ENCODE measurements around the gene NAALADL2. TPM values are rescaled to one million over a fixed set of nuclear protein-coding genes. Genes with fewer than 3 reads are reported as not detected.
"Not testable (repeated sequence)": the region's sequence is repeated elsewhere in the genome, so short reads cannot be mapped to it uniquely, and the experiment has no call there.

The NAALADL2 gene
- total RNA-seq, 1 experiment from 2014 or later, result 3.1 TPM

- H3K4me3 ChIP-seq, result no peak overlapping the region
- peaks cover 23% of the 10 kb centered on the region for H3K4me1 ChIP-seq
- DNase-seq, result peak in 1 of 2 experiments; percentile 15
- H3K27ac ChIP-seq, result no peak overlapping the region
- H3K36me3 ChIP-seq, result no peaks in the 10 kb centered on the region
- no peaks in the 10 kb centered on the region for H3K9me3 ChIP-seq (replicated peaks)
- no peaks in the 10 kb centered on the region for H3K27me3 ChIP-seq
Measured at GRCh38 chr3:175146258-175146657, 287.1 kb downstream of the NAALADL2 start.

- Histone ChIP-seq H3K27me3 (no peaks in the 10 kb centered on the region), H3K9me3 (replicated peaks) (no peaks in the 10 kb centered on the region), H3K4me1 (peaks cover 28% of the 10 kb centered on the region), H3K27ac (peak overlapping the region; percentile 57), H3K4me3 (no peak overlapping the region), H3K36me3 (no peaks in the 10 kb centered on the region)
- DNase-seq, result peak; percentile 97 to 99
Measured at GRCh38 chr3:175149675-175150074, 290.5 kb downstream of the NAALADL2 start.

- peak overlapping the region; percentile 57 for H3K27ac ChIP-seq
- H3K27me3 ChIP-seq, result no peaks in the 10 kb centered on the region
- DNase-seq, result peak in 1 of 2 experiments; percentile 51
- H3K9me3 ChIP-seq (replicated peaks), result no peaks in the 10 kb centered on the region
- peaks cover 28% of the 10 kb centered on the region for H3K4me1 ChIP-seq
- H3K4me3 ChIP-seq, result no peak overlapping the region
- H3K36me3 ChIP-seq, result no peaks in the 10 kb centered on the region
Measured at GRCh38 chr3:175150812-175151401, 291.8 kb downstream of the NAALADL2 start.

GRCh38 chr3:175153595-175153994 is 294.5 kb downstream of the NAALADL2 start:
- Histone ChIP-seq H3K36me3 (no peaks in the 10 kb centered on the region), H3K4me1 (peaks cover 28% of the 10 kb centered on the region), H3K4me3 (no peak overlapping the region), H3K27ac (no peak overlapping the region), H3K27me3 (no peaks in the 10 kb centered on the region), H3K9me3 (replicated peaks) (no peaks in the 10 kb centered on the region)
- no peak for DNase-seq

- H3K4me3 ChIP-seq, result no peak overlapping the region
- no peaks in the 10 kb centered on the region for H3K36me3 ChIP-seq
- H3K4me1 ChIP-seq, result peaks cover 15% of the 10 kb centered on the region
- no peaks in the 10 kb centered on the region for H3K9me3 ChIP-seq (replicated peaks)
- H3K27me3 ChIP-seq, result no peaks in the 10 kb centered on the region
- no peak for DNase-seq
- H3K27ac ChIP-seq, result no peak overlapping the region
Measured at GRCh38 chr3:175155172-175155571, 296.0 kb downstream of the NAALADL2 start.

- DNase-seq, result no peak
- H3K27me3 ChIP-seq, result no peaks in the 10 kb centered on the region
- no peak overlapping the region for H3K4me3 ChIP-seq
- no peaks in the 10 kb centered on the region for H3K4me1 ChIP-seq
- no peak overlapping the region for H3K27ac ChIP-seq
- no peaks in the 10 kb centered on the region for H3K36me3 ChIP-seq
- H3K9me3 ChIP-seq (replicated peaks), result no peaks in the 10 kb centered on the region; the same call in 1 of the 2 replicates
Measured at GRCh38 chr3:175159202-175159601, 300.1 kb downstream of the NAALADL2 start.

- no peaks in the 10 kb centered on the region for H3K4me1 ChIP-seq
- H3K4me3 ChIP-seq, result no peak overlapping the region
- no peaks in the 10 kb centered on the region for H3K36me3 ChIP-seq
- H3K27ac ChIP-seq, result no peak overlapping the region
- no peaks in the 10 kb centered on the region; the same call in 1 of the 2 replicates for H3K9me3 ChIP-seq (replicated peaks)
- no peak for DNase-seq
- no peaks in the 10 kb centered on the region for H3K27me3 ChIP-seq
Measured at GRCh38 chr3:175161291-175161690, 302.2 kb downstream of the NAALADL2 start.

- Histone ChIP-seq H3K27me3 (no peaks in the 10 kb centered on the region), H3K27ac (no peak overlapping the region), H3K9me3 (replicated peaks) (no peaks in the 10 kb centered on the region; the same call in 1 of the 2 replicates), H3K36me3 (no peaks in the 10 kb centered on the region), H3K4me3 (no peak overlapping the region), H3K4me1 (no peaks in the 10 kb centered on the region; the same call in 1 of the 2 replicates)
- no peak for DNase-seq
Measured at GRCh38 chr3:175163686-175164085, 304.6 kb downstream of the NAALADL2 start.

GRCh38 chr3:175173117-175173516 is 314.0 kb downstream of the NAALADL2 start:
- H3K27ac ChIP-seq; DNase-seq; H3K36me3 ChIP-seq; H3K9me3 ChIP-seq (replicated peaks); H3K4me3 ChIP-seq; H3K27me3 ChIP-seq; H3K4me1 ChIP-seq: not testable (repeated sequence)

- no peak overlapping the region for H3K27ac ChIP-seq
- H3K4me1 ChIP-seq, result no peaks in the 10 kb centered on the region
- DNase-seq, result no peak
- H3K27me3 ChIP-seq, result no peaks in the 10 kb centered on the region
- no peaks in the 10 kb centered on the region for H3K9me3 ChIP-seq (replicated peaks)
- no peaks in the 10 kb centered on the region for H3K36me3 ChIP-seq
- H3K4me3 ChIP-seq, result no peak overlapping the region
Measured at GRCh38 chr3:175176556-175176955, 317.4 kb downstream of the NAALADL2 start.

GRCh38 chr3:175179055-175179454 is 319.9 kb downstream of the NAALADL2 start:
- Histone ChIP-seq H3K4me1 (no peaks in the 10 kb centered on the region), H3K27me3 (no peaks in the 10 kb centered on the region), H3K27ac (no peak overlapping the region), H3K9me3 (replicated peaks) (no peaks in the 10 kb centered on the region), H3K4me3 (no peak overlapping the region), H3K36me3 (no peaks in the 10 kb centered on the region)
- no peak for DNase-seq

- Histone ChIP-seq H3K27me3 (no peaks in the 10 kb centered on the region), H3K27ac (no peak overlapping the region), H3K4me1 (peaks cover 4% of the 10 kb centered on the region; the same call in 1 of the 2 replicates), H3K4me3 (no peak overlapping the region), H3K9me3 (replicated peaks) (0 out of 2 replicates have a peak, but pooled peaks cover 4% of the 10 kb centered on the region), H3K36me3 (no peaks in the 10 kb centered on the region)
- no peak for DNase-seq
Measured at GRCh38 chr3:175184392-175184791, 325.3 kb downstream of the NAALADL2 start.

- Histone ChIP-seq H3K4me3 (no peak overlapping the region), H3K4me1 (peaks cover 4% of the 10 kb centered on the region; the same call in 1 of the 2 replicates), H3K9me3 (replicated peaks) (0 out of 2 replicates have a peak, but pooled peaks cover 4% of the 10 kb centered on the region), H3K36me3 (no peaks in the 10 kb centered on the region), H3K27ac (no peak overlapping the region), H3K27me3 (no peaks in the 10 kb centered on the region)
- DNase-seq, result peak in 1 of 2 experiments; percentile 32
Measured at GRCh38 chr3:175185903-175186302, 326.8 kb downstream of the NAALADL2 start.

- DNase-seq, result no peak
- Histone ChIP-seq H3K4me1 (peaks cover 7% of the 10 kb centered on the region), H3K4me3 (no peak overlapping the region), H3K27me3 (no peaks in the 10 kb centered on the region), H3K27ac (no peak overlapping the region), H3K9me3 (replicated peaks) (0 out of 2 replicates have a peak, but pooled peaks cover 4% of the 10 kb centered on the region), H3K36me3 (no peaks in the 10 kb centered on the region)
Measured at GRCh38 chr3:175186511-175186910, 327.4 kb downstream of the NAALADL2 start.

- no peaks in the 10 kb centered on the region for H3K36me3 ChIP-seq
- DNase-seq, result no peak
- no peak overlapping the region for H3K27ac ChIP-seq
- no peaks in the 10 kb centered on the region for H3K27me3 ChIP-seq
- peaks cover 7% of the 10 kb centered on the region for H3K4me1 ChIP-seq
- no peak overlapping the region for H3K4me3 ChIP-seq
- 0 out of 2 replicates have a peak, but pooled peaks cover 4% of the 10 kb centered on the region for H3K9me3 ChIP-seq (replicated peaks)
Measured at GRCh38 chr3:175187586-175187985, 328.5 kb downstream of the NAALADL2 start.

GRCh38 chr3:175192536-175192935 is 333.4 kb downstream of the NAALADL2 start:
- Histone ChIP-seq H3K27me3 (no peaks in the 10 kb centered on the region), H3K9me3 (replicated peaks) (0 out of 2 replicates have a peak, but pooled peaks cover 6% of the 10 kb centered on the region), H3K27ac (no peak overlapping the region; the same call in 1 of the 2 replicates), H3K4me3 (no peak overlapping the region), H3K36me3 (no peaks in the 10 kb centered on the region), H3K4me1 (peaks cover 2% of the 10 kb centered on the region; the same call in 1 of the 2 replicates)
- no peak for DNase-seq
